OCI-LY7 (cell line): Measurements from ENCODE around the gene LHX4. TPM values are rescaled to one million over a fixed set of nuclear protein-coding genes. Genes with fewer than 3 reads are reported as not detected.

ENCODE experiments used
- BruUV-seq: library from RNA; stranded (reverse); fragments of 400-500 nt; replicated peaks from 2 replicates; lab custom pipeline; 2021; lab: Mats Ljungman, UMichigan
- CTCF ChIA-PET: fragments of 300-600 bp; sonication (Branson Sonifier 250); formaldehyde crosslinking; loops from one replicate; lab custom pipeline; 2022; ENCODE audit warnings: antibody characterized with exemption; ENCODE audit not compliant: unreplicated experiment; lab: Charles Lee
- POLR2A ChIA-PET: fragments of 300-600 bp; sonication (Branson Sonifier 250); formaldehyde crosslinking; loops from one replicate; lab custom pipeline; 2022; ENCODE audit warnings: antibody characterized with exemption; lab: Charles Lee
- DNase-seq: peaks from one replicate; pipeline ENCODE4 v3.0.0-alpha.2; 2015; ENCODE audit warnings: low spot score
- H2AFZ ChIP-seq: fragments of 200-600 bp; sonication (generic), shearing (Covaris generic); 2 replicates; pipeline ENCODE4 v1.6.1; 2014; ENCODE audit warnings: mild to moderate bottlenecking, antibody characterized with exemption, low read length, moderate library complexity
- H3K27ac ChIP-seq: fragments of 200-600 bp; sonication (generic); 2 replicates; pipeline ENCODE4 v1.5.1; 2014; ENCODE audit warnings: mixed run types, low read depth, mild to moderate bottlenecking, moderate library complexity, low read length, inconsistent platforms; ENCODE audit not compliant: poor library complexity, severe bottlenecking
- H3K36me3 ChIP-seq: fragments of 200-600 bp; sonication (generic); 2 replicates; pipeline ENCODE4 v1.6.1; 2014; ENCODE audit warnings: mild to moderate bottlenecking, antibody characterized with exemption, low read length, moderate library complexity, mixed read lengths; ENCODE audit not compliant: insufficient read depth
- H3K4me1 ChIP-seq: fragments of 200-600 bp; sonication (generic); 2 replicates; pipeline ENCODE4 v1.5.1; 2014; ENCODE audit warnings: mild to moderate bottlenecking, low read length; ENCODE audit not compliant: insufficient read depth, poor library complexity, severe bottlenecking
- H3K4me2 ChIP-seq: fragments of 200-600 bp; sonication (generic); 2 replicates; pipeline ENCODE4 v1.6.1; 2014; ENCODE audit warnings: mild to moderate bottlenecking, low read length
- H3K4me3 ChIP-seq: fragments of 200-600 bp; sonication (generic); 2 replicates; pipeline ENCODE4 v1.5.1; 2014; ENCODE audit warnings: mild to moderate bottlenecking, low read depth, low read length; ENCODE audit not compliant: poor library complexity, severe bottlenecking
- H3K79me2 ChIP-seq: fragments of 200-600 bp; sonication (generic); 2 replicates; pipeline ENCODE4 v1.6.1; 2016; ENCODE audit warnings: low read depth, mild to moderate bottlenecking, low read length, moderate library complexity, mixed read lengths; ENCODE audit not compliant: insufficient read depth
- H3K9me2 ChIP-seq: fragments of 200-600 bp; sonication (generic); 2 replicates; pipeline ENCODE4 v1.6.1; 2016; ENCODE audit warnings: mild to moderate bottlenecking, low read length, mixed read lengths; ENCODE audit not compliant: insufficient read depth
- H3K9me3 ChIP-seq: fragments of 200-600 bp; sonication (generic); 2 replicates; pipeline ENCODE4 v1.6.1; 2014; ENCODE audit warnings: mild to moderate bottlenecking, mixed run types, low read length, mixed read lengths
- H4K20me1 ChIP-seq: fragments of 200-600 bp; sonication (generic); 2 replicates; pipeline ENCODE4 v1.6.1; 2014; ENCODE audit warnings: mild to moderate bottlenecking, antibody characterized with exemption, low read length, moderate library complexity, mixed read lengths; ENCODE audit not compliant: insufficient read depth
- EZH2phosphoT487 ChIP-seq: fragments of 200-600 bp; sonication (generic); IDR thresholded peaks from 2 replicates; pipeline ENCODE4 v1.6.1; 2018; ENCODE audit warnings: low read depth, borderline replicate concordance, mild to moderate bottlenecking, mixed run types, antibody characterized with exemption, low read length, moderate library complexity, mixed read lengths
- intact Hi-C: fragments of 100-400 bp; cut with micrococcal nuclease; formaldehyde crosslinking; loops from one replicate; pipeline ENCODE4 v1.10.0; 2022; ENCODE audit not compliant: unreplicated experiment
- total RNA-seq, 2 experiments: library from RNA; depleted of rRNA in 1 of 2; stranded (reverse); fragments of >200 nt in 1 of 2; shearing (Covaris generic) in 1 of 2; gene quantifications; 2 replicates each; pipeline ENCODE4 v1.2.3, GENCODE V29; 2014 to 2022
- TF ChIP-seq, protein P1 (sequence below): fragments of 200-600 bp; sonication (generic); conservative IDR thresholded peaks from 2 replicates; pipeline ENCODE4 v1.5.1; 2014; ENCODE audit warnings: mild to moderate bottlenecking, antibody characterized with exemption, low read length, moderate library complexity, mixed read lengths

LHX4 gene
- total RNA-seq, 2 experiments from 2014 or later: 0.06 TPM; not detected in 1

DNA sequence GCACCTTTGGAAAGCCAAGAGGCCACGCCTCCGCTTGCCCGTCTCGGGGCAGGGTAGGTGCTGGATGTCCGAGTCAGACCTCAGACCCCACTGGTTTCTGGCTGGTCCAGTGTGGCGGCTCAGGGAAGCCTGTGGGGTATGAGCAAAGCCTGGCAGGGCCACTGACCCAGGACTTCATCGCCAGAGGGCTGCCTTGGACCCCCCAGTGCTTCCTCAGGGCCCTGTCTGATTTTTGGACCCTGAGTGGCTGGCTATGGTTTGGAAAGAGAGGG lies 20.4 kb downstream of the LHX4 start:
- no peak for TF ChIP-seq EZH2phosphoT487
- TF ChIP-seq, protein P1, sequence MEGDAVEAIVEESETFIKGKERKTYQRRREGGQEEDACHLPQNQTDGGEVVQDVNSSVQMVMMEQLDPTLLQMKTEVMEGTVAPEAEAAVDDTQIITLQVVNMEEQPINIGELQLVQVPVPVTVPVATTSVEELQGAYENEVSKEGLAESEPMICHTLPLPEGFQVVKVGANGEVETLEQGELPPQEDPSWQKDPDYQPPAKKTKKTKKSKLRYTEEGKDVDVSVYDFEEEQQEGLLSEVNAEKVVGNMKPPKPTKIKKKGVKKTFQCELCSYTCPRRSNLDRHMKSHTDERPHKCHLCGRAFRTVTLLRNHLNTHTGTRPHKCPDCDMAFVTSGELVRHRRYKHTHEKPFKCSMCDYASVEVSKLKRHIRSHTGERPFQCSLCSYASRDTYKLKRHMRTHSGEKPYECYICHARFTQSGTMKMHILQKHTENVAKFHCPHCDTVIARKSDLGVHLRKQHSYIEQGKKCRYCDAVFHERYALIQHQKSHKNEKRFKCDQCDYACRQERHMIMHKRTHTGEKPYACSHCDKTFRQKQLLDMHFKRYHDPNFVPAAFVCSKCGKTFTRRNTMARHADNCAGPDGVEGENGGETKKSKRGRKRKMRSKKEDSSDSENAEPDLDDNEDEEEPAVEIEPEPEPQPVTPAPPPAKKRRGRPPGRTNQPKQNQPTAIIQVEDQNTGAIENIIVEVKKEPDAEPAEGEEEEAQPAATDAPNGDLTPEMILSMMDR: no peak
- CTCF ChIA-PET: no interaction called here
- intact Hi-C loops: no loop called here

GRCh38 chr1:180250883-180251509 lies 20.9 kb downstream of the LHX4 start:
- BruUV-seq: no TSS peak
- Histone ChIP-seq H3K79me2 (no peaks in the 10 kb centered on the region), H3K9me3 (no peaks in the 10 kb centered on the region), H3K36me3 (no peaks in the 10 kb centered on the region), H3K4me1 (no peaks in the 10 kb centered on the region), H2AFZ (no peak overlapping the region), H3K4me2 (no peak overlapping the region), H3K27ac (no peak overlapping the region), H4K20me1 (no peaks in the 10 kb centered on the region), H3K4me3 (no peak overlapping the region), H3K9me2 (no peaks in the 10 kb centered on the region)
- ChIA-PET CTCF (no interaction called here), POLR2A (interaction anchor here (1.0 kb wide), 1 partner anchor 161 kb away, joined by 3 read pairs; no protein-coding TSS in a partner anchor)
- no peak for DNase-seq
- TF ChIP-seq EZH2phosphoT487: no peak
- TF ChIP-seq, protein P1: no peak
- intact Hi-C loops: no loop called here

More for the DNA sequence above, 20.4 kb downstream of the LHX4 start:
- Histone ChIP-seq H3K27ac (no peak overlapping the region), H3K4me1 (no peaks in the 10 kb centered on the region), H3K4me3 (no peak overlapping the region), H2AFZ (no peak overlapping the region), H4K20me1 (no peaks in the 10 kb centered on the region), H3K4me2 (no peak overlapping the region), H3K36me3 (no peaks in the 10 kb centered on the region), H3K9me2 (no peaks in the 10 kb centered on the region), H3K9me3 (no peaks in the 10 kb centered on the region), H3K79me2 (no peaks in the 10 kb centered on the region)
- DNase-seq: no peak
- BruUV-seq: no TSS peak
- POLR2A ChIA-PET: no interaction called here

DNA sequence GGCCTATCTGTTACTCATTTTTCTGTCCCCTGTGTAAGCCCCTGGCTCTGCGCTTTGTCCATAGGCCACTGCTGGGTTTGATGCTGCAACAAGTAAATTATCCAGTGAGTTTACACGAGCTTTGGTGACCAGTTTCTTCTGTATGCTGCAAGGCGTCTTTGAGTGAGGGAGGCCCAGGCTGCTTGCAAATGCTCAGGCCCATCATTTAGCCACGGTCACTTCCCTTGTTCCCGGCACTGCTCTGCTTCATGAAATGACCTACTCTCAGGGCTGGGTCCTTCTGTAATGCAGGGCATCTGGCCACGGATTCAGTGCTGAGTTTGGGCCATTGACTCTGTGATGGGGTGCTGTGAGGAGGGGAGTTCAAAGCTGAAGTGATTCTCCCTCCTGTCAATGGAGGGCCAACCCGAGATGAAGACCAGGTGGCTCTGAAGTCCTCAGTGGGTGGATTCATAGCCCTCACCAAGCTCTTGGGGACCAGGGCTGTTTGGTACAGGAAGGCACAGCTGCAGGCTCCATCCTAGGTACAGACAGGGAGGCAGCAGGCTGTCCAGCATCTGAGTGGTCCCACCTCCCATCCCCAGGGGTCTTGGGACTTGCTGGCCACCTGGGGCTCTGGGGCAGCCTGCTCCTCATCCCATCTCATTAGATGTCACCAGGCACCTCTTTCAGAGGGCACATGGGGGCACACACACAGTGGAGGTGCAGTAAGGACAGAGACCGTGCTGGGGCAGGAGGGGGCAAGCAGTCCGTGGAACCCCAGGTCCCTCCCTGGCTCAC lies 21.7 kb downstream of the LHX4 start:
- Histone ChIP-seq H3K9me2 (no peaks in the 10 kb centered on the region), H3K4me2 (no peak overlapping the region), H3K27ac (no peak overlapping the region), H2AFZ (no peak overlapping the region), H3K9me3 (no peaks in the 10 kb centered on the region), H4K20me1 (no peaks in the 10 kb centered on the region), H3K36me3 (no peaks in the 10 kb centered on the region), H3K4me1 (no peaks in the 10 kb centered on the region), H3K4me3 (no peak overlapping the region), H3K79me2 (no peaks in the 10 kb centered on the region)
- CTCF ChIA-PET: no interaction called here
- POLR2A ChIA-PET: interaction anchor here (1.0 kb wide), 1 partner anchor 160 kb away, joined by 3 read pairs; no protein-coding TSS in a partner anchor
- intact Hi-C loops: loop anchor here (1.0 kb wide), 2 partner anchors 165 to 231 kb away; no protein-coding TSS in a partner anchor
- BruUV-seq: no TSS peak
- no peak for DNase-seq
- TF ChIP-seq, protein P1: no peak
- TF ChIP-seq EZH2phosphoT487: no peak
